GM23338 (cell line): ENCODE measurements around the gene KBTBD12. TPM values are rescaled to one million over a fixed set of nuclear protein-coding genes. Genes with fewer than 3 reads are reported as not detected.

ENCODE experiments used
- ATAC-seq: fragments of 200-7000 bp; cut with Tn5 transposase; 3 replicates; pipeline ENCODE4 v1.9.1; 2020
- DNase-seq: peaks from one replicate; pipeline ENCODE4 v3.0.0-alpha.2; 2015; ENCODE audit warnings: low spot score
- H2AFZ ChIP-seq: fragments of 200-600 bp; sonication (generic); 2 replicates; pipeline ENCODE4 v1.8.0; 2016; ENCODE audit warnings: antibody characterized with exemption, mild to moderate bottlenecking, moderate library complexity
- H3F3A ChIP-seq: fragments of 200-600 bp; sonication (generic); replicated peaks from 2 replicates; pipeline ENCODE4 v1.8.0; 2017; ENCODE audit warnings: antibody characterized with exemption, mixed run types, low read depth
- H3K27ac ChIP-seq: fragments of 200-600 bp; sonication (generic); 2 replicates; pipeline ENCODE4 v1.6.1; 2016; ENCODE audit warnings: low read depth
- H3K27me3 ChIP-seq: fragments of 200-600 bp; sonication (generic); 2 replicates; pipeline ENCODE4 v1.8.0; 2016; ENCODE audit warnings: mild to moderate bottlenecking, mixed run types, moderate library complexity; ENCODE audit not compliant: insufficient read depth
- H3K36me3 ChIP-seq: fragments of 200-600 bp; sonication (generic); 2 replicates; pipeline ENCODE4 v1.8.0; 2016; ENCODE audit warnings: mild to moderate bottlenecking; ENCODE audit not compliant: insufficient read depth
- H3K4me1 ChIP-seq: fragments of 200-600 bp; sonication (generic); 2 replicates; pipeline ENCODE4 v1.8.0; 2016; ENCODE audit warnings: mild to moderate bottlenecking, moderate library complexity; ENCODE audit not compliant: insufficient read depth
- H3K4me2 ChIP-seq: fragments of 200-600 bp; sonication (generic); 2 replicates; pipeline ENCODE4 v1.7.1; 2017; ENCODE audit warnings: mixed run types
- H3K4me3 ChIP-seq: fragments of 200-600 bp; sonication (generic); 2 replicates; pipeline ENCODE4 v1.6.1; 2016; ENCODE audit warnings: mixed run types
- H3K79me2 ChIP-seq: fragments of 200-600 bp; sonication (generic); replicated peaks from 2 replicates; pipeline ENCODE4 v1.8.0; 2017; ENCODE audit warnings: mild to moderate bottlenecking; ENCODE audit not compliant: insufficient read depth
- H3K9me2 ChIP-seq: fragments of 200-600 bp; sonication (generic); 2 replicates; pipeline ENCODE4 v1.8.0; 2017; ENCODE audit not compliant: insufficient read depth
- H4K20me1 ChIP-seq: fragments of 200-600 bp; sonication (generic); replicated peaks from 2 replicates; pipeline ENCODE4 v1.8.0; 2017; ENCODE audit warnings: mild to moderate bottlenecking; ENCODE audit not compliant: insufficient read depth
- H3K27ac Mint-ChIP-seq: 2 replicates; pipeline ENCODE4 v1.8.0; 2020; ENCODE audit warnings: inconsistent platforms, mild to moderate bottlenecking, moderate library complexity, mixed read lengths
- H3K27me3 Mint-ChIP-seq: 3 replicates; pipeline ENCODE4 v1.8.0; 2022; ENCODE audit warnings: low read depth, mild to moderate bottlenecking, moderate library complexity, mixed read lengths, inconsistent platforms; ENCODE audit not compliant: insufficient read depth, poor library complexity
- H3K36me3 Mint-ChIP-seq: 3 replicates; pipeline ENCODE4 v1.8.0; 2021; ENCODE audit warnings: low read depth, mild to moderate bottlenecking, inconsistent platforms, moderate library complexity, mixed read lengths
- H3K4me1 Mint-ChIP-seq: 3 replicates; pipeline ENCODE4 v1.8.0; 2020; ENCODE audit warnings: mild to moderate bottlenecking, inconsistent platforms, mixed read lengths
- H3K4me3 Mint-ChIP-seq: 3 replicates; pipeline ENCODE4 v1.8.0; 2021; ENCODE audit warnings: moderate library complexity, mild to moderate bottlenecking, inconsistent platforms, mixed read lengths
- H3K9me3 Mint-ChIP-seq: 3 replicates; pipeline ENCODE4 v1.8.0; 2020; ENCODE audit warnings: moderate library complexity, mild to moderate bottlenecking, inconsistent platforms, mixed read lengths
- CREB1 ChIP-seq: fragments of 250-450 bp; sonication (Bioruptor Pico); IDR thresholded peaks from 2 replicates; pipeline ENCODE4 v1.5.0; 2020; ENCODE audit warnings: low read depth, mild to moderate bottlenecking, moderate library complexity
- EZH2 ChIP-seq: fragments of 200-600 bp; sonication (generic); IDR thresholded peaks from one replicate; pipeline ENCODE4 v1.8.0; 2017; ENCODE audit warnings: antibody characterized with exemption, mild to moderate bottlenecking, low read depth; ENCODE audit not compliant: unreplicated experiment
- EZH2phosphoT487 ChIP-seq: fragments of 200-600 bp; sonication (generic); IDR thresholded peaks from one replicate; pipeline ENCODE4 v1.8.1; 2018; ENCODE audit warnings: antibody characterized with exemption; ENCODE audit not compliant: unreplicated experiment
- JUNB ChIP-seq: IDR thresholded peaks from one replicate; pipeline ENCODE4 v1.6.1; 2016; ENCODE audit warnings: antibody characterized with exemption; ENCODE audit not compliant: unreplicated experiment
- NANOG ChIP-seq: IDR thresholded peaks from 2 replicates; pipeline ENCODE4 v1.6.1; 2016; ENCODE audit warnings: antibody characterized with exemption, borderline replicate concordance
- POLR2AphosphoS5 ChIP-seq: IDR thresholded peaks from 2 replicates; pipeline ENCODE4 v1.6.1; 2016; ENCODE audit warnings: antibody characterized with exemption, low read depth
- STAT1 ChIP-seq: IDR thresholded peaks from one replicate; pipeline ENCODE4 v1.6.1; 2016; ENCODE audit warnings: antibody characterized with exemption; ENCODE audit not compliant: unreplicated experiment
- ZNF114 ChIP-seq: fragments of 250-450 bp; sonication (Bioruptor Pico); IDR thresholded peaks from 2 replicates; pipeline ENCODE4 v1.5.0; 2020; ENCODE audit warnings: mild to moderate bottlenecking, moderate library complexity
- ZNF331 ChIP-seq: fragments of 250-450 bp; sonication (Bioruptor Pico); IDR thresholded peaks from 2 replicates; pipeline ENCODE4 v1.5.0; 2020; ENCODE audit warnings: low read depth, mild to moderate bottlenecking, moderate library complexity
- polyA plus RNA-seq: library from polyadenylated mRNA; unstranded; fragments of >200 nt; fragmentation: Nextera tagmentation; extraction: Ambion mirVana; gene quantifications from 2 replicates; pipeline ENCODE4 v1.2.1, GENCODE V29; 2016
- total RNA-seq: library from RNA; depleted of rRNA; stranded (reverse); fragments of >200 nt; shearing (Covaris generic); gene quantifications from 2 replicates; pipeline ENCODE4 v1.2.3, GENCODE V29; 2014
- TF ChIP-seq, protein P1 (sequence below): fragments of 250-450 bp; sonication (Bioruptor Pico); IDR thresholded peaks from 2 replicates; pipeline ENCODE4 v1.5.0; 2020; ENCODE audit warnings: mild to moderate bottlenecking, moderate library complexity
- TF ChIP-seq, protein P2 (sequence below): IDR thresholded peaks from one replicate; pipeline ENCODE4 v1.6.1; 2018; ENCODE audit warnings: antibody characterized with exemption; ENCODE audit not compliant: unreplicated experiment
- TF ChIP-seq, protein P3 (sequence below), 2 experiments: fragments of 200-600 bp in 1 of 2; sonication (generic) in 1 of 2; conservative IDR thresholded peaks; 2 replicates each; pipeline versions ENCODE4 v1.5.1 to v1.6.1; 2016 to 2017; ENCODE audit warnings: antibody characterized with exemption in 2 of 2, low read depth in 2 of 2, mild to moderate bottlenecking in 2 of 2, moderate library complexity in 1 of 2
- TF ChIP-seq, protein P4 (sequence below): IDR thresholded peaks from 2 replicates; pipeline ENCODE4 v1.6.1; 2016; ENCODE audit warnings: antibody characterized with exemption

KBTBD12 gene
- total and polyA plus RNA-seq, 2 experiments from 2014 or later, result 0.53 to 0.69 TPM

DNA sequence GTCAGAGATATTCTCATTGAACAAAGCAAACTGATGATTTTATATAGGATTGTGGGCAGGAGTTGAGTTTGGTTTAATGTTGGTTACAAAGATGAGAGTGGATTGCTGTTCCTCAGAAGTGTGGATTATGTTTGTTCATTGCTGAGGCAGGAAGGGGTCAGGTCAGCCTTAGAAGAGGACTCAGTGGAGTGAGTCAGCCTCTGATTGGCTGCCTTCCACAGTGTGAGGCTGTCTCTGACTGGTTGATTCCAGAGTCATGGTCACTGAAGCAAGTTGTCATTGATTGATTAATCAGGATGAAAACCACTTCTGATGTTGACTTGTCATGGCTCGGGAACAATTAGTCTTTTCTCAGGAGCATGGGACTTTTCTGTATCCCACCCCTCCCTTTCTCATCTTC lies 36.2 kb downstream of the KBTBD12 start:
- Histone ChIP-seq H3K4me3 (no peak overlapping the region), H3K79me2 (no peaks in the 10 kb centered on the region), H3K4me1 (no peaks in the 10 kb centered on the region), H4K20me1 (no peaks in the 10 kb centered on the region), H2AFZ (no peak overlapping the region), H3K36me3 (no peaks in the 10 kb centered on the region; the same call in 1 of the 2 replicates), H3K27me3 (no peaks in the 10 kb centered on the region), H3K4me2 (no peak overlapping the region), H3K27ac (no peak overlapping the region), H3F3A (no peaks in the 10 kb centered on the region), H3K9me2 (no peaks in the 10 kb centered on the region)
- H3K27ac Mint-ChIP-seq, result no peak overlapping the region
- TF ChIP-seq CREB1 (CRISPR knock-in tag) (no peak), ZNF114 (no peak), EZH2phosphoT487 (no peak), STAT1 (no peak), ZNF331 (CRISPR knock-in tag) (no peak), EZH2 (no peak), JUNB (no peak), POLR2AphosphoS5 (no peak), NANOG (no peak)
- TF ChIP-seq, protein P1, sequence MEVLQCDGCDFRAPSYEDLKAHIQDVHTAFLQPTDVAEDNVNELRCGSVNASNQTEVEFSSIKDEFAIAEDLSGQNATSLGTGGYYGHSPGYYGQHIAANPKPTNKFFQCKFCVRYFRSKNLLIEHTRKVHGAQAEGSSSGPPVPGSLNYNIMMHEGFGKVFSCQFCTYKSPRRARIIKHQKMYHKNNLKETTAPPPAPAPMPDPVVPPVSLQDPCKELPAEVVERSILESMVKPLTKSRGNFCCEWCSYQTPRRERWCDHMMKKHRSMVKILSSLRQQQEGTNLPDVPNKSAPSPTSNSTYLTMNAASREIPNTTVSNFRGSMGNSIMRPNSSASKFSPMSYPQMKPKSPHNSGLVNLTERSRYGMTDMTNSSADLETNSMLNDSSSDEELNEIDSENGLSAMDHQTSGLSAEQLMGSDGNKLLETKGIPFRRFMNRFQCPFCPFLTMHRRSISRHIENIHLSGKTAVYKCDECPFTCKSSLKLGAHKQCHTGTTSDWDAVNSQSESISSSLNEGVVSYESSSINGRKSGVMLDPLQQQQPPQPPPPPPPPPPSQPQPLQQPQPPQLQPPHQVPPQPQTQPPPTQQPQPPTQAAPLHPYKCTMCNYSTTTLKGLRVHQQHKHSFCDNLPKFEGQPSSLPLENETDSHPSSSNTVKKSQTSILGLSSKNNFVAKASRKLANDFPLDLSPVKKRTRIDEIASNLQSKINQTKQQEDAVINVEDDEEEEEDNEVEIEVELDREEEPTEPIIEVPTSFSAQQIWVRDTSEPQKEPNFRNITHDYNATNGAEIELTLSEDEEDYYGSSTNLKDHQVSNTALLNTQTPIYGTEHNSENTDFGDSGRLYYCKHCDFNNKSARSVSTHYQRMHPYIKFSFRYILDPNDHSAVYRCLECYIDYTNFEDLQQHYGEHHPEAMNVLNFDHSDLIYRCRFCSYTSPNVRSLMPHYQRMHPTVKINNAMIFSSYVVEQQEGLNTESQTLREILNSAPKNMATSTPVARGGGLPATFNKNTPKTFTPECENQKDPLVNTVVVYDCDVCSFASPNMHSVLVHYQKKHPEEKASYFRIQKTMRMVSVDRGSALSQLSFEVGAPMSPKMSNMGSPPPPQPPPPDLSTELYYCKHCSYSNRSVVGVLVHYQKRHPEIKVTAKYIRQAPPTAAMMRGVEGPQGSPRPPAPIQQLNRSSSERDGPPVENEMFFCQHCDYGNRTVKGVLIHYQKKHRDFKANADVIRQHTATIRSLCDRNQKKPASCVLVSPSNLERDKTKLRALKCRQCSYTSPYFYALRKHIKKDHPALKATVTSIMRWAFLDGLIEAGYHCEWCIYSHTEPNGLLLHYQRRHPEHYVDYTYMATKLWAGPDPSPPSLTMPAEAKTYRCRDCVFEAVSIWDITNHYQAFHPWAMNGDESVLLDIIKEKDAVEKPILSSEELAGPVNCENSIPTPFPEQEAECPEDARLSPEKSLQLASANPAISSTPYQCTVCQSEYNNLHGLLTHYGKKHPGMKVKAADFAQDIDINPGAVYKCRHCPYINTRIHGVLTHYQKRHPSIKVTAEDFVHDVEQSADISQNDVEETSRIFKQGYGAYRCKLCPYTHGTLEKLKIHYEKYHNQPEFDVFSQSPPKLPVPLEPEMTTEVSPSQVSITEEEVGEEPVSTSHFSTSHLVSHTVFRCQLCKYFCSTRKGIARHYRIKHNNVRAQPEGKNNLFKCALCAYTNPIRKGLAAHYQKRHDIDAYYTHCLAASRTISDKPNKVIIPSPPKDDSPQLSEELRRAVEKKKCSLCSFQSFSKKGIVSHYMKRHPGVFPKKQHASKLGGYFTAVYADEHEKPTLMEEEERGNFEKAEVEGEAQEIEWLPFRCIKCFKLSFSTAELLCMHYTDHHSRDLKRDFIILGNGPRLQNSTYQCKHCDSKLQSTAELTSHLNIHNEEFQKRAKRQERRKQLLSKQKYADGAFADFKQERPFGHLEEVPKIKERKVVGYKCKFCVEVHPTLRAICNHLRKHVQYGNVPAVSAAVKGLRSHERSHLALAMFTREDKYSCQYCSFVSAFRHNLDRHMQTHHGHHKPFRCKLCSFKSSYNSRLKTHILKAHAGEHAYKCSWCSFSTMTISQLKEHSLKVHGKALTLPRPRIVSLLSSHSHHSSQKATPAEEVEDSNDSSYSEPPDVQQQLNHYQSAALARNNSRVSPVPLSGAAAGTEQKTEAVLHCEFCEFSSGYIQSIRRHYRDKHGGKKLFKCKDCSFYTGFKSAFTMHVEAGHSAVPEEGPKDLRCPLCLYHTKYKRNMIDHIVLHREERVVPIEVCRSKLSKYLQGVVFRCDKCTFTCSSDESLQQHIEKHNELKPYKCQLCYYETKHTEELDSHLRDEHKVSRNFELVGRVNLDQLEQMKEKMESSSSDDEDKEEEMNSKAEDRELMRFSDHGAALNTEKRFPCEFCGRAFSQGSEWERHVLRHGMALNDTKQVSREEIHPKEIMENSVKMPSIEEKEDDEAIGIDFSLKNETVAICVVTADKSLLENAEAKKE (CRISPR knock-in tag), result no peak
- TF ChIP-seq, protein P2, sequence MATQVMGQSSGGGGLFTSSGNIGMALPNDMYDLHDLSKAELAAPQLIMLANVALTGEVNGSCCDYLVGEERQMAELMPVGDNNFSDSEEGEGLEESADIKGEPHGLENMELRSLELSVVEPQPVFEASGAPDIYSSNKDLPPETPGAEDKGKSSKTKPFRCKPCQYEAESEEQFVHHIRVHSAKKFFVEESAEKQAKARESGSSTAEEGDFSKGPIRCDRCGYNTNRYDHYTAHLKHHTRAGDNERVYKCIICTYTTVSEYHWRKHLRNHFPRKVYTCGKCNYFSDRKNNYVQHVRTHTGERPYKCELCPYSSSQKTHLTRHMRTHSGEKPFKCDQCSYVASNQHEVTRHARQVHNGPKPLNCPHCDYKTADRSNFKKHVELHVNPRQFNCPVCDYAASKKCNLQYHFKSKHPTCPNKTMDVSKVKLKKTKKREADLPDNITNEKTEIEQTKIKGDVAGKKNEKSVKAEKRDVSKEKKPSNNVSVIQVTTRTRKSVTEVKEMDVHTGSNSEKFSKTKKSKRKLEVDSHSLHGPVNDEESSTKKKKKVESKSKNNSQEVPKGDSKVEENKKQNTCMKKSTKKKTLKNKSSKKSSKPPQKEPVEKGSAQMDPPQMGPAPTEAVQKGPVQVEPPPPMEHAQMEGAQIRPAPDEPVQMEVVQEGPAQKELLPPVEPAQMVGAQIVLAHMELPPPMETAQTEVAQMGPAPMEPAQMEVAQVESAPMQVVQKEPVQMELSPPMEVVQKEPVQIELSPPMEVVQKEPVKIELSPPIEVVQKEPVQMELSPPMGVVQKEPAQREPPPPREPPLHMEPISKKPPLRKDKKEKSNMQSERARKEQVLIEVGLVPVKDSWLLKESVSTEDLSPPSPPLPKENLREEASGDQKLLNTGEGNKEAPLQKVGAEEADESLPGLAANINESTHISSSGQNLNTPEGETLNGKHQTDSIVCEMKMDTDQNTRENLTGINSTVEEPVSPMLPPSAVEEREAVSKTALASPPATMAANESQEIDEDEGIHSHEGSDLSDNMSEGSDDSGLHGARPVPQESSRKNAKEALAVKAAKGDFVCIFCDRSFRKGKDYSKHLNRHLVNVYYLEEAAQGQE, result no peak
- TF ChIP-seq, protein P3, sequence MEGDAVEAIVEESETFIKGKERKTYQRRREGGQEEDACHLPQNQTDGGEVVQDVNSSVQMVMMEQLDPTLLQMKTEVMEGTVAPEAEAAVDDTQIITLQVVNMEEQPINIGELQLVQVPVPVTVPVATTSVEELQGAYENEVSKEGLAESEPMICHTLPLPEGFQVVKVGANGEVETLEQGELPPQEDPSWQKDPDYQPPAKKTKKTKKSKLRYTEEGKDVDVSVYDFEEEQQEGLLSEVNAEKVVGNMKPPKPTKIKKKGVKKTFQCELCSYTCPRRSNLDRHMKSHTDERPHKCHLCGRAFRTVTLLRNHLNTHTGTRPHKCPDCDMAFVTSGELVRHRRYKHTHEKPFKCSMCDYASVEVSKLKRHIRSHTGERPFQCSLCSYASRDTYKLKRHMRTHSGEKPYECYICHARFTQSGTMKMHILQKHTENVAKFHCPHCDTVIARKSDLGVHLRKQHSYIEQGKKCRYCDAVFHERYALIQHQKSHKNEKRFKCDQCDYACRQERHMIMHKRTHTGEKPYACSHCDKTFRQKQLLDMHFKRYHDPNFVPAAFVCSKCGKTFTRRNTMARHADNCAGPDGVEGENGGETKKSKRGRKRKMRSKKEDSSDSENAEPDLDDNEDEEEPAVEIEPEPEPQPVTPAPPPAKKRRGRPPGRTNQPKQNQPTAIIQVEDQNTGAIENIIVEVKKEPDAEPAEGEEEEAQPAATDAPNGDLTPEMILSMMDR (conservative IDR thresholded peaks at IDR 0.05; ENCODE audit: low read depth in 2 of 2), result no peak
- TF ChIP-seq, protein P4, sequence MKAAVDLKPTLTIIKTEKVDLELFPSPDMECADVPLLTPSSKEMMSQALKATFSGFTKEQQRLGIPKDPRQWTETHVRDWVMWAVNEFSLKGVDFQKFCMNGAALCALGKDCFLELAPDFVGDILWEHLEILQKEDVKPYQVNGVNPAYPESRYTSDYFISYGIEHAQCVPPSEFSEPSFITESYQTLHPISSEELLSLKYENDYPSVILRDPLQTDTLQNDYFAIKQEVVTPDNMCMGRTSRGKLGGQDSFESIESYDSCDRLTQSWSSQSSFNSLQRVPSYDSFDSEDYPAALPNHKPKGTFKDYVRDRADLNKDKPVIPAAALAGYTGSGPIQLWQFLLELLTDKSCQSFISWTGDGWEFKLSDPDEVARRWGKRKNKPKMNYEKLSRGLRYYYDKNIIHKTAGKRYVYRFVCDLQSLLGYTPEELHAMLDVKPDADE, result no peak
- ATAC-seq, result no peak
- H3K9me3 Mint-ChIP-seq, result no peaks in the 10 kb centered on the region
- H3K4me1 Mint-ChIP-seq, result no peaks in the 10 kb centered on the region; the same call in 2 of the 3 replicates
- DNase-seq, result no peak
- H3K36me3 Mint-ChIP-seq, result no peaks in the 10 kb centered on the region
- H3K27me3 Mint-ChIP-seq, result peaks cover 1% of the 10 kb centered on the region
- H3K4me3 Mint-ChIP-seq, result no peak overlapping the region
